SU-DHL-6 (cell line): ENCODE data around the gene LZTS2.

ENCODE experiments used
- CTCF ChIP-seq: fragments of 200-600 bp; sonication (generic); IDR thresholded peaks from one replicate; pipeline ENCODE4 v1.5.1; 2017; ENCODE audit warnings: antibody characterized with exemption, mild to moderate bottlenecking, low read length, moderate library complexity; ENCODE audit not compliant: insufficient read depth, poor library complexity, severe bottlenecking
- EZH2phosphoT487 ChIP-seq: fragments of 200-600 bp; sonication (generic), shearing (Covaris generic); conservative IDR thresholded peaks from 2 replicates; pipeline ENCODE4 v1.6.1; 2018; ENCODE audit warnings: mild to moderate bottlenecking, antibody characterized with exemption, low read length, moderate library complexity, mixed read lengths

- no peak for TF ChIP-seq CTCF
- no peak for TF ChIP-seq EZH2phosphoT487
These were observed 4.1 kb downstream of the LZTS2 start for GRCh38 chr10:101003639-101004206.
